Activated T-cell treated with anti-CD3 and anti-CD28 coated beads, Interleukin-2, amount 50 U/mL, for 4 hours (primary cell): ENCODE data around the gene OR10P1. TPM values are rescaled to one million over a fixed set of nuclear protein-coding genes. Genes with fewer than 3 reads are reported as not detected.
"Not testable (repeated sequence)": the region's sequence is repeated elsewhere in the genome, so short reads cannot be mapped to it uniquely, and the experiment has no call there.

Experiments used
- ATAC-seq, 2 donors: fragments of 200-7000 bp; cut with Tn5 transposase; one replicate each; pipeline ENCODE4 v1.10.0; 2021
- DNase-seq: peaks from one replicate; pipeline ENCODE4 v3.0.0-alpha.2; 2020
- H3K27me3 Mint-ChIP-seq: one replicate; pipeline ENCODE4 v1.8.0; 2021; ENCODE audit warnings: low read depth, mixed read lengths
- H3K36me3 Mint-ChIP-seq: one replicate; pipeline ENCODE4 v1.8.0; 2022; ENCODE audit warnings: mixed read lengths; ENCODE audit not compliant: insufficient read depth
- H3K4me1 Mint-ChIP-seq: one replicate; pipeline ENCODE4 v1.8.0; 2021; ENCODE audit warnings: low read depth, mixed read lengths
- H3K4me3 Mint-ChIP-seq: one replicate; pipeline ENCODE4 v1.8.0; 2021; ENCODE audit warnings: mild to moderate bottlenecking, moderate library complexity, mixed read lengths
- H3K9me3 Mint-ChIP-seq: one replicate; pipeline ENCODE4 v1.8.0; 2021; ENCODE audit warnings: mixed read lengths
- total RNA-seq, 3 donors: library from RNA; stranded (reverse); gene quantifications; one replicate each; pipeline ENCODE4 v1.2.1, GENCODE V29; 2021

The OR10P1 gene
- total RNA-seq, 3 donors from 2014 or later: not detected

DNA sequence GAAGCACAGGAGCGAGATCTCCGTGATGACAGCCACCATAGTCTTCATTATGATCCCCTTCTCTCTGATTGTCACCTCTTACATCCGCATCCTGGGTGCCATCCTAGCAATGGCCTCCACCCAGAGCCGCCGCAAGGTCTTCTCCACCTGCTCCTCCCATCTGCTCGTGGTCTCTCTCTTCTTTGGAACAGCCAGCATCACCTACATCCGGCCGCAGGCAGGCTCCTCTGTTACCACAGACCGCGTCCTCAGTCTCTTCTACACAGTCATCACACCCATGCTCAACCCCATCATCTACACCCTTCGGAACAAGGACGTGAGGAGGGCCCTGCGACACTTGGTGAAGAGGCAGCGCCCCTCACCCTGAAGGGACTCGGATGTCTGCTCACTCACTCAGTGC lies 775 bp downstream of the OR10P1 start:
- H3K27me3 Mint-ChIP-seq: peaks cover 13% of the 10 kb centered on the region
- no peak for DNase-seq
- H3K9me3 Mint-ChIP-seq: no peaks in the 10 kb centered on the region
- peaks cover 16% of the 10 kb centered on the region for H3K4me1 Mint-ChIP-seq
- no peaks in the 10 kb centered on the region for H3K36me3 Mint-ChIP-seq
- ATAC-seq: peak; percentile 77 to 83
- H3K4me3 Mint-ChIP-seq: no peak overlapping the region

DNA sequence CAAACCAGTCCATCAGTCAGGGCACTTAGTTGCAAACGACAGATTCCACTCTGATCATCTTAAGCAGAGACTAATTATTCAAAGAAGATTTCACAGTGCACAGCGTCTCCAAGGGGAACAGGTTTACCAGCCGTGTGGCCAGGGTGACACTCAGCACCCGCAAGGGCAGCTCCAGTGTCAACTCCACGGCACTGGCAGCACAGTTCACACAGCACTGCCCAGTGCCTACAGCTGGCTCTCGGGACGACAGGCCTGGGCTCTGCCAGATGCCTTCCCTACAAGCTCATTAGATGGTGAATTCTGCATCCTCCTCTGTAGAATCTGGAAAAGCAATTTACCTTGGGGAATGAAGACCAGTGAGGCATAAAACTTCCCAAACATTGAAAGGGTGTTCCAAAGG lies 4.9 kb downstream of the OR10P1 start:
- DNase-seq: no peak
- H3K36me3 Mint-ChIP-seq: no peaks in the 10 kb centered on the region
- H3K4me1 Mint-ChIP-seq: peaks cover 28% of the 10 kb centered on the region
- no peak for ATAC-seq
- peaks cover 10% of the 10 kb centered on the region for H3K27me3 Mint-ChIP-seq
- H3K9me3 Mint-ChIP-seq: no peaks in the 10 kb centered on the region
- no peak overlapping the region for H3K4me3 Mint-ChIP-seq

DNA sequence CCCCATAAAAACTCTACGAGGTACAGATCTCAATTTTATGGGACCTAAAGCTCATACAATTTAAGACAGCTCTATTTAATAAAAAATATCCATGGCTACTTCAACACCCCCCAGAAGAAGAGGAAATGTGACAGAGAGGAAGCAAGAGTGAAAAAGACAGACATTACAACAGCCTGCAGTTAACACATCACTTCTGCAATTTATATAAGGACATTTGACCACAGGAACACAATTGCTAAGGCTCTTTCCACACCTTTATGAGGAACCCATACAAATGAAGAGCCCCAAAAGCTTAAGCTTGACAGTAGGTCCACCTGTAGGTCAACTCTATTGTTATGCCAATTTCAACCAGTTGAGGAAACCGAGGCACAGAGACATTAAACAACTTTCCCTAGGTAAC lies 5.6 kb downstream of the OR10P1 start:
- no peak for ATAC-seq
- no peak overlapping the region for H3K4me3 Mint-ChIP-seq
- H3K36me3 Mint-ChIP-seq: no peaks in the 10 kb centered on the region
- DNase-seq: no peak
- H3K27me3 Mint-ChIP-seq: peaks cover 6% of the 10 kb centered on the region
- H3K9me3 Mint-ChIP-seq: no peaks in the 10 kb centered on the region
- H3K4me1 Mint-ChIP-seq: peaks cover 28% of the 10 kb centered on the region

DNA sequence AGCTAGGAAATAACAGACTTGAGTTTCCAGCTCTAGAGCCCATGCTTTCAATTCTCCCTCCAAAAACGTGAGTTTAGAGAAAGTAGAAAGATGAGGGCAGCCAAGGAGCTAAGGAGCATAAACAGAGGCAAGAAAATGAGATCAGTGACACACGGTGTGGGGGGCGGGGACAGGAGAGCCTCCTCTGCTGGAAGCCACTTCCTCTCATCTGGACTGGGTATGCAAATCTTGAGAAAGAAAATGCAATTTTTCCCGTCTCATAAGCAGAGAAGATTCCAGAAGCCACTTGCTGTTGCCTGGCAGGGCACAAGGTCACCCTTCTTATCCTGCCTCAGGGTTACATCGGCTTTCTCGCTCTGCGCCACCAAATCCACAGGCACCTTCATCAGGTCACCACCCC lies 6.0 kb downstream of the OR10P1 start:
- H3K4me3 Mint-ChIP-seq: no peak overlapping the region
- ATAC-seq: no peak

DNA sequence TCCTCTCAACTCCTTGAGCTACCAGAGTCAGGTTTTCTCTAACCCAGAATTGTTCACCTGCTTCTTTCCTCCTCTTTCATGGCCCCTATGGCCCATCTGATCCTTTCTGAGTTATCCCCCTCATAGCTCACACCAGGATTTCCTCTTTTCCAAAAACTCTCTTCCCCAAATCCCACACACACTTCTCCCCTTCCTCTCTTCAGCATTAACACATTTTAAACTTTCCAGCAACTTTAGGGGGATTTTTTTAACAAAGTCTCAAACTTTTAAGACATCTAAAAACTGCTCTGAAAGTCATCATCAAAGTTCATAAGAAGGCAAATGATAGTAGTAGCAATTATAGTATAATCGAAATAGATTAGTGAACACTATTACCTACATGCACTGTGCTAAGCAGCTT lies 7.9 kb downstream of the OR10P1 start:
- Mint-ChIP-seq H3K4me3 (no peak overlapping the region), H3K27me3 (no peaks in the 10 kb centered on the region), H3K4me1 (peaks cover 24% of the 10 kb centered on the region), H3K36me3 (no peaks in the 10 kb centered on the region), H3K9me3 (no peaks in the 10 kb centered on the region)
- no peak for ATAC-seq
- no peak for DNase-seq

More for the DNA sequence above, 6.0 kb downstream of the OR10P1 start:
- Mint-ChIP-seq H3K36me3 (no peaks in the 10 kb centered on the region), H3K9me3 (no peaks in the 10 kb centered on the region), H3K27me3 (peaks cover 2% of the 10 kb centered on the region), H3K4me1 (peaks cover 25% of the 10 kb centered on the region)
- no peak for DNase-seq

DNA sequence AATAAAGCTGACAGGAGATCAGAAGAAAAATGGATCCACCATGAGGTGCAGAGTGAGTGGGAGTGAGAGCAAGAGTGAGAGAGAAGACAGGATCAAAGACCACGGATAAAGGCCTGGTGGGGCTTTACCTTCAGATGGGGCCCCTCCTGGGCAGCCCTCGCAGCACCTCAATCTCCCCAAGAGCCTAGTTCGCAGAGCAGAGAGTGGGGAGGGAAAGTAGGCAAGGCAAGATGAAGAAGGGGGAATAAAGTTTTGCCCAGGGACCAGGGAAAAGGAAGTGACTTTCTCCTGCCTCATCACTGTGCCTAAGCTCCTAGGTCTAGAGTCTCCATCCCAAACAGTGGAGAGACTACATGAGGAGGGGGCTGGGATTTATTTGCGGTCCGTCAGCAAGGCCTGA lies 10.3 kb downstream of the OR10P1 start:
- peaks cover 31% of the 10 kb centered on the region for H3K4me1 Mint-ChIP-seq
- no peak overlapping the region for H3K4me3 Mint-ChIP-seq
- peaks cover 4% of the 10 kb centered on the region for H3K36me3 Mint-ChIP-seq
- H3K27me3 Mint-ChIP-seq: no peaks in the 10 kb centered on the region
- peaks cover 6% of the 10 kb centered on the region for H3K9me3 Mint-ChIP-seq
- ATAC-seq: no peak
- DNase-seq: no peak

DNA sequence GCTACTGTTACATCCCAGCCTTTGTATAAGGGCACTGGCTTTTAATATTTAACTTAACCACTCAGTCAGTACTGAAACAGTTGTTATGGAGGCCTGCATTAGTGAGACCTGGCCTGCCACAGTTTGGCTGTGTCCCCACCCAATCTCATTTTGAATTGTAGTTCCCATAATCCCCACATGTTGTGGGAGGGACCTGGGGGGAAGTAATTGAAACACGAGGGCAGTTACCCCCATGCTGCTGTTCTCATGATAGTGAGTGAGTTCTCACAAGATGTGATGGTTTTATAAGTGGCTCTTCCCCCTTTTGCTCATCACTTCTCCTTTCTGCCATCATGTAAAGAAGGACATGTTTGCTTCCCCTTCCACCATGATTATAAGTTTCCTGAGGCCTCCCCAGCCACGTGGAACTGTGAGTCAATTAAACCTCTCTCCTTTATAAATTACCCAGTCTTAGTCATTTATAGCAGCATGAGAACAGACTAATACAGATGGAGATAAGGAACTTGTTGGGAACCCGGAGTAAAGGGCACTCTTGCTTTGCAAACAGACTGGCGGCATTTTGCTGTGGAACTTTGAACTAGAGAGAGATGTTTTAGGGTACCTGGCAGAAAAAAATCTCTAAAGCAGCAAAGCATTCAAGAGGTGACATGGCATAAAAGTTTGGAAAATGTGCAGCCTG lies 14.1 kb downstream of the OR10P1 start:
- H3K4me3 Mint-ChIP-seq, H3K9me3 Mint-ChIP-seq, H3K36me3 Mint-ChIP-seq, ATAC-seq, H3K27me3 Mint-ChIP-seq, DNase-seq: not testable (repeated sequence)
- peaks cover 34% of the 10 kb centered on the region for H3K4me1 Mint-ChIP-seq

DNA sequence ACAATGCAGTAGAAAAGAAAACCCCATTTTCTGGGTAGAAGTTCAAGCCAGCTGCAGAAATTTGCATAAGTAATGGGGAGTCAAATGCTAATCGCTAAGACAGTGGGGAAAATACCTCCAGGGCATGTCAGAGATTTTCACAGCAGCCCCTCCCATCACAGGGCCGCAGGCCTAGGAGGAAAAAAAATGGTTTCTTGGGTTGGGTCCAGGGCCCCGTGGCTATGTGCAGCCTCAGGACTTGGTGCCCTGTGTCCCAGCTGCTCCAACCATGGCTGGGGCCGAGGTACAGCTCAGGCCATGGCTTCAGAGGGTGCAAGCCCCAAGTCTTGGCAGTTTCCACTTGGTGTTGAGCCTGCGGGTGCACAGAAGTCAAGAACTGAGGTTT lies 14.6 kb downstream of the OR10P1 start:
- Mint-ChIP-seq H3K4me3 (no peak overlapping the region), H3K9me3 (peaks cover 6% of the 10 kb centered on the region), H3K4me1 (peaks cover 30% of the 10 kb centered on the region), H3K27me3 (no peaks in the 10 kb centered on the region), H3K36me3 (peaks cover 4% of the 10 kb centered on the region)
- no peak for DNase-seq
- no peak for ATAC-seq

DNA sequence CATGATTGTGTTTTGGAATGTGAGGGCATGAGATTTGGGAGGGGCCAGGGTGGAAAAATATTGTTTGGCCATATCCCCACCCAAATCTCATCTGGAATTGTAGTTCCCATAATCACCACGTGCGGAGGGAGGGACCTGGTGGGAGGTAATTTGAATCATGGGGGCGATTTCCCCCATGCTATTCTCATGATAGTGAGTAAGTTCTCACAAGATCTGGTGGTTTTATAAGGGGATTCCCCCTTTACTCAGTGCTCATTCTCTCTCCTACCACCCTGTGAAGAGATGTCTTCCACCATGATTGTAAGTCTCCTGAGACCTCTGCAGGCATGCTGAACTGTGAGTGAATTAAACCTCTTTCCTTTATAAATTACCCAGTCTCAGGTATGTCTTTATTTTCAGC lies 15.7 kb downstream of the OR10P1 start:
- Mint-ChIP-seq H3K4me1 (peaks cover 25% of the 10 kb centered on the region), H3K9me3 (peaks cover 6% of the 10 kb centered on the region), H3K36me3 (peaks cover 4% of the 10 kb centered on the region), H3K27me3 (peaks cover 2% of the 10 kb centered on the region), H3K4me3 (no peak overlapping the region)
- DNase-seq (no peak), ATAC-seq (peak; percentile 96 to 97)

DNA sequence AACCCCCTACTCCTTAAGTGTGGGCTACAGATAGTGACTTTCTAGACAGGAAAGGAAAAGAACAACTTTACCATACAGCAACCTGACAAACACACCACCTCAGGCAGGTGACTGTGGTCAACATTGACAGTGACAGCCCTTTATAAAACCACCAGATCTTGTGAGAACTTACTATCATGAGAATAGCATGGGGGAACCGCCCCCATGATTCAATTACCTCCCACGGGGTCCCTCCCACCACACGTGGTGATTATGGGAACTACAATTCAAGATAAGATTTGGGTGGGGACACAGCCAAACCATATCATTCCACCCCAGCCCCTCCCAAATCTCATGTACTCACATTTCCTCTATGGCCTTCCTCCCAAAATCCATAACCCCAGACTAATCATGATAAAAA lies 16.3 kb downstream of the OR10P1 start:
- no peak for DNase-seq
- H3K36me3 Mint-ChIP-seq: peaks cover 4% of the 10 kb centered on the region
- peaks cover 25% of the 10 kb centered on the region for H3K4me1 Mint-ChIP-seq
- ATAC-seq: no peak
- peaks cover 6% of the 10 kb centered on the region for H3K9me3 Mint-ChIP-seq
- H3K27me3 Mint-ChIP-seq: peaks cover 2% of the 10 kb centered on the region
- H3K4me3 Mint-ChIP-seq: no peak overlapping the region

DNA sequence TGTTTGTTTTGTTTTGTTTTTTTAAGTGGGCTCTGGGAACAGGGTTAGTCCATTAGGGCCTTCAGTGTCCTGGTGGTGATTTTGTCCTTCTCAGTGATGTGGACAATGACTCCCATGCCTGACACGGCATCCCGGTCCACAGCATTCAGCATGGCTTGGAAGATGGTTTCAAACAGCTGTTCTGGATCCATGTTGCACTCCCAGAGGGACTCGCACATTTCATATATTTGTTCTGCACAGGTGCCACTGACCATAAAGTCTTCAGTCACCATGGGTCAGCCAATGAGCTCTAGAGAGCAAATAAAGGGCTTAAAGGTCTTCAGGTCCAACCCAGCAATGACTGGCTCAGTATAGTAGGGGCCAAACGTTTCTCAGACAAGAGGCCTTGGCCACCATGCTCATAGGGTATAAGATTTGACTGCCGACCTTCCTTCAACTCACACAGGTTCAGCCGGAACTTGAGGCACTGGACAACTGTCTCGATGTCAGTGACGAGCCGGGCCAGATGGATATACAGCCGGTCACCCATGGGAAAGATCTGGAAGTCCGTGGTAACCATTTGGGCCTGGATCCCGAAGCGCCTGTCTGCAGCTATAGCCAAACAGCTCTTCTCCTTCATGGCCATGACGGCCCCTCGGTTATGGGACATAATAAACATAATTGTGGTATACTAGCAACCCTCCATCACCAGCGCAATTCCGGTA lies 18.0 kb downstream of the OR10P1 start:
- no peak for DNase-seq
- Mint-ChIP-seq H3K4me3 (no peak overlapping the region), H3K27me3 (peaks cover 2% of the 10 kb centered on the region), H3K9me3 (peaks cover 6% of the 10 kb centered on the region), H3K36me3 (peaks cover 4% of the 10 kb centered on the region), H3K4me1 (peaks cover 25% of the 10 kb centered on the region)
- ATAC-seq: no peak

DNA sequence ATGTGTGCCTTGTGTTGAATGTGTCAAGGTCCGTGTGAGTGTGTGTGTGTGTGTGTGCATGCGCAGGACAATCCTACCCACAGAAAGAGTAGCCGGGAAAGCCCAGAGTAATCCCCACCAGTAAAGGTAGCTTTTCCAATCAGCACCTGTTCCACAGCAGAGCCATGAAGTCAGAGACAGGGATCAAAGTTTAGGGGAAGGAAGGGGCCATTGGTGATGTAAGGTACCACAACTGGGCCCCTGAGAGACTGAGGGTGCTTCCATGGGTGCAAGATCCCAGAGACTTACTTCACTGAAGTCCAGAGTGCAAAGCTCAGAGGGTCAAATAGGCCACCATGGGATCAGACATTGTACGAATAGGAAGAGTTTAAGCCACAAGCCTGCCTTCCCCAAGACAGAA lies 20.5 kb downstream of the OR10P1 start:
- ATAC-seq: no peak
- Mint-ChIP-seq H3K4me3 (no peak overlapping the region), H3K9me3 (no peaks in the 10 kb centered on the region)

DNA sequence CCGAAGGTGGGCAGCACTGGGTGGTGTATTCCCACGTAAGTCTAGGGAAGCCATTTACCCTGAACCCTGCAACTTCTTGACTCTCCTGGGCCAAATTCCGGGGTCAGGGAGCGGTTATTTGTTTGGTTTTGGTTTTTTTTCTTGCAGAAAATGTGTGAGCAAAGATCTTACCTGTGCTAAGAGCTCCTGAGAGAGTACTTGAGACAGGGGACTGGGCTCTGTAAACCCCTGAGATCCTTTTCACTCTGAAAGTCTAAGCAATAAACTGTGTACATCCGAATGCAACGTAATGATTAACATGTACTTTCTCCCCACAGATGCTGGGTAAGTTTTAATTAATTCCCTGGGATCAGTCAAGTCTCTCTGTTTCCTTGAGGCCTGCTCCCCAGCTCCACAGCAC lies 21.5 kb downstream of the OR10P1 start:
- peaks cover 2% of the 10 kb centered on the region for H3K4me1 Mint-ChIP-seq
- H3K27me3 Mint-ChIP-seq: peaks cover 6% of the 10 kb centered on the region
- H3K9me3 Mint-ChIP-seq: no peaks in the 10 kb centered on the region
- H3K36me3 Mint-ChIP-seq: no peaks in the 10 kb centered on the region
- ATAC-seq (no peak), DNase-seq (no peak)
- H3K4me3 Mint-ChIP-seq: no peak overlapping the region

More for the DNA sequence above, 20.5 kb downstream of the OR10P1 start:
- peaks cover 3% of the 10 kb centered on the region for H3K27me3 Mint-ChIP-seq
- no peak for DNase-seq
- no peaks in the 10 kb centered on the region for H3K36me3 Mint-ChIP-seq
- H3K4me1 Mint-ChIP-seq: peaks cover 10% of the 10 kb centered on the region

DNA sequence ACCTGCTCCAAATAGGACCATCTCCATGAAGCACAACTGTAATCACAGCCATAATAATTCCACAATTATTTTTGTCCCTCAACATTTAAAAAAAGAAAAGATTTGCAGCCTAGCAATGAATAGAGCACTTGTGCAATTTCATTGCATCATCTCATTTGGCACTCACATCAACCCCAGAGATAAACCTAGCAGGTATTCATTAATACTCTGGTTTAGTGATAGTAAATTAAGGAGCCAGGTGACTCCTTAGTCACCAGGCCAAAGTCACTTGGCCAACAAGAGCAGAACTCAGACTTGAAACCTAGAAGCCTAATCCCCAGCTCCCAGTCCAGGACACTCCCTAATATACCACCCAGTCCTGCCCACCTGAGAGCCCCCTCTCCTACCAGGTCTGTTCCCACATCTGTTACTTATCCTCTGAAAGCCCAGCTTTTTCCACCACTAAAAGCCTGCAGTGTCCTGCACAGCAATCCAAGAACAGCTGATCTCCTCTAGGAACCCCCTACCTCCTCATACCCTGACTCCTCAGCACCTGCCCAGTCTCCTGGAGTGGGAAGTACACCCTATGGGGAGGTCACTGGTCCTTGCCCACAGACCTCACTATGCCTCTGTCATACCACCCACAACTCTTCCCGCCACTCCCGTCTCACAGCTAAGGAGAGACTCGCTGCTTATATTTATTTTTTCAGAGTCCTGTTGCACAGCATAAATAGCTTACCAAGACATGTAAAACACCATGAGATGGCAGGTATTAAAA lies 22.1 kb downstream of the OR10P1 start:
- ATAC-seq (no peak), DNase-seq (no peak)
- Mint-ChIP-seq H3K4me1 (no peaks in the 10 kb centered on the region), H3K36me3 (no peaks in the 10 kb centered on the region), H3K4me3 (no peak overlapping the region), H3K9me3 (no peaks in the 10 kb centered on the region), H3K27me3 (peaks cover 6% of the 10 kb centered on the region)
